ENCODE results near the gene IL36RN. TPM values are rescaled to one million over a fixed set of nuclear protein-coding genes. Genes with fewer than 3 reads are reported as not detected.

Gene IL36RN
- 0.12 and 0.22 TPM in 2 replicates for total RNA-seq (2022)
- percentile 26 among the genes with signal in this experiment for Bru-seq, nascent RNA
- BruChase-seq, experiment 1, labeled RNA remaining after a 6-hour chase, result percentile 23 among the genes with signal in this experiment
- BruChase-seq, experiment 2, labeled RNA remaining after a 2-hour chase, result percentile 21 among the genes with signal in this experiment
- long read RNA-seq, result 0 reads

DNA sequence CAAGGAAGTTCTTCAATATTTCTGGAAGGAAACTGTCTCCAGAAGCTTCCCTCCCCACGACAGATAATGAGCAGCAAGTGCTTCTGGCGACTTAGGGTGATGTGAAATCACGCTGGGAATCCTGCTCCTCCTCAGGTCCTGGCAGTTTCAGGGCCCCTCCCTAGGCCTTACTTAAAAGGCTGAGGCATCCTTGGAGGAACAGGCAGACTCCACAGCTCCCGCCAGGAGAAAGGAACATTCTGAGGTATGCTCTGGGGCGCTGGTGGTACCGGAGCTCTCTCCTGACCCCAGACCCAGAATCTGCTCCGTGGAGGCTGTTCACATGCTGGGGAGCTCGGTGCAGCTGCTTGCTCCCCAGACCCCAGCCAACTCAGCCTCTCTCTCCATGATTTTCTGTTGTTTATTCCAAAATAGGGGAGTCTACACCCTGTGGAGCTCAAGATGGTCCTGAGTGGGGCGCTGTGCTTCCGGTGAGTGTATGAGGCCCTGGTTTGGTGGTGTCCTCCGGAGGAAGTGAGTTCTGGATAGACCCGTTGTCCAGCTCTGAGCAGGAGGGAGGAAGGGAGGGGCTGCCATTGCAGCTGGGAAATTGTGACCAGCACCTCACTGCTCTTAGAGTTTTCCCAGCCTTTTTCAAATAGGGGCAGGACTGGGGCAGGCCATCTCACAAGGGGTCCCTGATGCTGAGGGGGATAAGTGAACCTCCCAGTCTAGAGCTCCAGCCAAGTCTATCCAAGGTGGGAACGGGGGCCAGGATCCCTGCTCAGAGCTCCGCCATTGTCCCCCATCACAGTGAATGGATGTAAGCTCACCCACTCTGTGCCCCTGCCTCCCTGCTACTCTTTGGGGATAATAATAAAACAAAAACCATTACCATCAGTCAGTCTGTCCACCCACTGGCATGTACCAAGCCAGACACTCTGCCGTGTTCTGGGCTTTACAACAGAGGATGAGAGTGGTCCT lies at the start of gene IL36RN:
Gene IL36RN, plus strand, starts transcription at position 201 of the 963 bp plus-strand sequence. Its CDS starts 241 bp downstream, at position 442.
- H3K36me3 Mint-ChIP-seq (ENCODE audit: insufficient read depth, unreplicated experiment), result no peaks in the 10 kb centered on the region
- CTCF ChIA-PET, result interaction anchor here (0.8 kb wide), 1 partner anchor 165 kb away, joined by 3 read pairs; no protein-coding TSS in a partner anchor

GRCh38 chr2:113009622-113010021 lies 49.4 kb upstream of the IL36RN start:
- no peaks in the 10 kb centered on the region for H3K9me3 Mint-ChIP-seq (ENCODE audit: low read depth, unreplicated experiment)
- CTCF ChIA-PET, result interaction anchor here (0.6 kb wide), 1 partner anchor 386 kb away, joined by 3 read pairs; no protein-coding TSS in a partner anchor
- H3K36me3 Mint-ChIP-seq (ENCODE audit: insufficient read depth, unreplicated experiment), result peaks cover 4% of the 10 kb centered on the region
- intact Hi-C loops (cut with micrococcal nuclease; ENCODE audit: unreplicated experiment), result no loop called here
- H3K4me1 Mint-ChIP-seq (ENCODE audit: low read depth, unreplicated experiment), result peaks cover 6% of the 10 kb centered on the region
- TF ChIP-seq, protein P1, sequence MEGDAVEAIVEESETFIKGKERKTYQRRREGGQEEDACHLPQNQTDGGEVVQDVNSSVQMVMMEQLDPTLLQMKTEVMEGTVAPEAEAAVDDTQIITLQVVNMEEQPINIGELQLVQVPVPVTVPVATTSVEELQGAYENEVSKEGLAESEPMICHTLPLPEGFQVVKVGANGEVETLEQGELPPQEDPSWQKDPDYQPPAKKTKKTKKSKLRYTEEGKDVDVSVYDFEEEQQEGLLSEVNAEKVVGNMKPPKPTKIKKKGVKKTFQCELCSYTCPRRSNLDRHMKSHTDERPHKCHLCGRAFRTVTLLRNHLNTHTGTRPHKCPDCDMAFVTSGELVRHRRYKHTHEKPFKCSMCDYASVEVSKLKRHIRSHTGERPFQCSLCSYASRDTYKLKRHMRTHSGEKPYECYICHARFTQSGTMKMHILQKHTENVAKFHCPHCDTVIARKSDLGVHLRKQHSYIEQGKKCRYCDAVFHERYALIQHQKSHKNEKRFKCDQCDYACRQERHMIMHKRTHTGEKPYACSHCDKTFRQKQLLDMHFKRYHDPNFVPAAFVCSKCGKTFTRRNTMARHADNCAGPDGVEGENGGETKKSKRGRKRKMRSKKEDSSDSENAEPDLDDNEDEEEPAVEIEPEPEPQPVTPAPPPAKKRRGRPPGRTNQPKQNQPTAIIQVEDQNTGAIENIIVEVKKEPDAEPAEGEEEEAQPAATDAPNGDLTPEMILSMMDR (IDR thresholded peaks at IDR 0.05; ENCODE audit: unreplicated experiment), result no peak
- no peaks in the 10 kb centered on the region for H3K27me3 Mint-ChIP-seq (ENCODE audit: unreplicated experiment)
- H3K4me3 Mint-ChIP-seq (ENCODE audit: low read depth, unreplicated experiment), result no peak overlapping the region
- no TSS peak for BruUV-seq (replicated peaks)
- no peak overlapping the region for H3K27ac Mint-ChIP-seq (ENCODE audit: unreplicated experiment)
- DNase-seq, result no peak

More for the DNA sequence above, at the start of gene IL36RN:
- no TSS peak for BruUV-seq (replicated peaks)
- Mint-ChIP-seq H3K4me3 (ENCODE audit: low read depth, unreplicated experiment) (no peak within 1 kb of the TSS), H3K9me3 (ENCODE audit: low read depth, unreplicated experiment) (peaks cover 8% of the 10 kb centered on the region), H3K27ac (ENCODE audit: unreplicated experiment) (peak within 1 kb of the TSS; percentile 26), H3K4me1 (ENCODE audit: low read depth, unreplicated experiment) (peaks cover 12% of the 10 kb centered on the region), H3K27me3 (ENCODE audit: unreplicated experiment) (no peaks in the 10 kb centered on the region)
- TF ChIP-seq, protein P1 (IDR thresholded peaks at IDR 0.05; ENCODE audit: unreplicated experiment), result no peak
- no peak for DNase-seq
- intact Hi-C loops (cut with micrococcal nuclease; ENCODE audit: unreplicated experiment), result no loop called here

- H3K4me3 Mint-ChIP-seq (ENCODE audit: low read depth, unreplicated experiment), result no peak overlapping the region
- H3K4me1 Mint-ChIP-seq (ENCODE audit: low read depth, unreplicated experiment), result peaks cover 6% of the 10 kb centered on the region
- peaks cover 4% of the 10 kb centered on the region for H3K36me3 Mint-ChIP-seq (ENCODE audit: insufficient read depth, unreplicated experiment)
- H3K27ac Mint-ChIP-seq (ENCODE audit: unreplicated experiment), result no peak overlapping the region
- no peaks in the 10 kb centered on the region for H3K9me3 Mint-ChIP-seq (ENCODE audit: low read depth, unreplicated experiment)
- no peaks in the 10 kb centered on the region for H3K27me3 Mint-ChIP-seq (ENCODE audit: unreplicated experiment)
- DNase-seq, result no peak
- CTCF ChIA-PET, result interaction anchor here (0.6 kb wide), 1 partner anchor 386 kb away, joined by 3 read pairs; no protein-coding TSS in a partner anchor
- no TSS peak for BruUV-seq (replicated peaks)
- intact Hi-C loops (cut with micrococcal nuclease; ENCODE audit: unreplicated experiment), result no loop called here
- TF ChIP-seq, protein P1 (IDR thresholded peaks at IDR 0.05; ENCODE audit: unreplicated experiment), result no peak
These were observed 48.9 kb upstream of the IL36RN start for GRCh38 chr2:113010088-113010487.

DNA sequence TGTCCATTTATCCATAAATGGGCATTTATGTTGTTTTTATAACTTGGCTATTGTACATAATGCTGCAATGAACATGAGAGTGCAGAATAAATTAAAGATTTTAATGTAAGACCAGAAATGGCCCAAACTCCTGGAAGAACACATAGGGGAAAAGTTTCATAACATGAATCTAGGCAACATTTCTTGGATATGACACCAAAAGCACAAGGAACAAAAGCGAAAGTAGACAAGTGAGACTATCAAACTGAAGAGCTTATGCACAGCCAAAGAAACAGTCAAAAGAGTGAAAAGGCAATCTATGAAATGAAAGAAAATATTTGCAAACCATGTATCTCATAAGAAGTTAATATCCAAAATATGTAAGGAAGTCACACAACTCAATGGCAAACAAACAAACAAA lies 47.9 kb upstream of the IL36RN start:
- BruUV-seq (replicated peaks), result no TSS peak
- TF ChIP-seq, protein P1 (IDR thresholded peaks at IDR 0.05; ENCODE audit: unreplicated experiment), result no peak
- H3K27ac Mint-ChIP-seq (ENCODE audit: unreplicated experiment), result no peak overlapping the region
- H3K4me1 Mint-ChIP-seq (ENCODE audit: low read depth, unreplicated experiment), result peaks cover 6% of the 10 kb centered on the region
- CTCF ChIA-PET, result no interaction called here
- H3K9me3 Mint-ChIP-seq (ENCODE audit: low read depth, unreplicated experiment), result no peaks in the 10 kb centered on the region
- H3K4me3 Mint-ChIP-seq (ENCODE audit: low read depth, unreplicated experiment), result no peak overlapping the region
- H3K36me3 Mint-ChIP-seq (ENCODE audit: insufficient read depth, unreplicated experiment), result peaks cover 4% of the 10 kb centered on the region
- H3K27me3 Mint-ChIP-seq (ENCODE audit: unreplicated experiment), result no peaks in the 10 kb centered on the region
- intact Hi-C loops (cut with micrococcal nuclease; ENCODE audit: unreplicated experiment), result no loop called here
- no peak for DNase-seq

All from Calu3 (cell line).